LNCAP (cell line): ENCODE results near the gene IFITM2.

Experiments
- CTCF ChIP-seq: fragments of 450-650 bp; IDR thresholded peaks from 2 replicates; pipeline ENCODE4 v1.5.1; 2017; ENCODE audit warnings: mild to moderate bottlenecking

IFITM2 gene

GRCh38 chr11:298406-299065 is 9.1 kb upstream of the IFITM2 start:
- TF ChIP-seq CTCF = no peak

- TF ChIP-seq CTCF = no peak
Measured at GRCh38 chr11:299081-299891, 8.3 kb upstream of the IFITM2 start, which contains the start of gene IFITM5. Gene IFITM5, minus strand, starts transcription at chr11:299526. Its CDS starts 36 bp downstream, at chr11:299490.

GRCh38 chr11:299951-300735 is 7.5 kb upstream of the IFITM2 start:
- TF ChIP-seq CTCF = no peak

GRCh38 chr11:303363-303762 is 4.3 kb upstream of the IFITM2 start:
- no peak for TF ChIP-seq CTCF

- no peak for TF ChIP-seq CTCF
Measured at GRCh38 chr11:304061-304506, 3.5 kb upstream of the IFITM2 start.

GRCh38 chr11:304915-305843 is 2.4 kb upstream of the IFITM2 start:
- TF ChIP-seq CTCF = peak; percentile 60

GRCh38 chr11:305844-306211 is 1.8 kb upstream of the IFITM2 start:
- TF ChIP-seq CTCF = no peak
